HG03025 (cell line): ENCODE data around the gene ENAH.

Experiments
- ATAC-seq: cut with Tn5 transposase; IDR thresholded peaks from one replicate; pipeline ENCODE4 v1.9.1; 2021; ENCODE audit warnings: mild to moderate bottlenecking, moderate library complexity; ENCODE audit not compliant: unreplicated experiment, low FRiP score

The ENAH gene

GRCh38 chr1:225462714-225463574 is 190.0 kb downstream of the ENAH start:
- ATAC-seq: no peak

GRCh38 chr1:225462429-225462713 is 190.6 kb downstream of the ENAH start:
- no peak for ATAC-seq

- ATAC-seq: no peak
Observed at GRCh38 chr1:225461533-225462428, 191.1 kb downstream of the ENAH start.

- no peak for ATAC-seq
Observed at GRCh38 chr1:225460737-225461532, 192.0 kb downstream of the ENAH start.

- ATAC-seq: no peak
Observed at GRCh38 chr1:225460021-225460736, 192.7 kb downstream of the ENAH start.

GRCh38 chr1:225458222-225458631 is 194.7 kb downstream of the ENAH start:
- no peak for ATAC-seq

GRCh38 chr1:225454733-225455132 is 198.2 kb downstream of the ENAH start:
- no peak for ATAC-seq

GRCh38 chr1:225453797-225454648 is 198.9 kb downstream of the ENAH start:
- ATAC-seq: no peak

GRCh38 chr1:225451840-225452515 is 200.9 kb downstream of the ENAH start:
- no peak for ATAC-seq

GRCh38 chr1:225451340-225451739 is 201.6 kb downstream of the ENAH start:
- no peak for ATAC-seq

GRCh38 chr1:225450491-225451191 is 202.3 kb downstream of the ENAH start:
- no peak for ATAC-seq

- ATAC-seq: no peak
Observed at GRCh38 chr1:225449774-225450173, 203.1 kb downstream of the ENAH start.

GRCh38 chr1:225449261-225449660 is 203.7 kb downstream of the ENAH start:
- no peak for ATAC-seq

- no peak for ATAC-seq
Observed at GRCh38 chr1:225448146-225448805, 204.6 kb downstream of the ENAH start.

GRCh38 chr1:225447650-225448089 is 205.3 kb downstream of the ENAH start:
- ATAC-seq: no peak

GRCh38 chr1:225446981-225447615 is 205.8 kb downstream of the ENAH start:
- ATAC-seq: no peak

GRCh38 chr1:225446595-225446960 is 206.3 kb downstream of the ENAH start:
- ATAC-seq: no peak
